ENCODE data around the gene MRI1. TPM values are rescaled to one million over a fixed set of nuclear protein-coding genes. Genes with fewer than 3 reads are reported as not detected.

Gene MRI1
- total RNA-seq, 1 donor: 27.2 TPM

- no peak overlapping the region for H3K4me3 ChIP-seq (ENCODE audit: low read depth, low read length)
- no peak for TF ChIP-seq CTCF (IDR thresholded peaks at IDR 0.05; ENCODE audit: insufficient read depth, low read depth, low read length)
- no peak for DNase-seq (ENCODE audit: low read depth)
These were observed 42.4 kb downstream of the MRI1 start for GRCh38 chr19:13806728-13807127.

- no peak overlapping the region for H3K4me3 ChIP-seq (ENCODE audit: low read depth, low read length)
- TF ChIP-seq CTCF (IDR thresholded peaks at IDR 0.05; ENCODE audit: insufficient read depth, low read depth, low read length): no peak
- DNase-seq (ENCODE audit: low read depth): no peak
These were observed 43.2 kb downstream of the MRI1 start for GRCh38 chr19:13807421-13808021.

- DNase-seq (ENCODE audit: low read depth): no peak
- H3K4me3 ChIP-seq (ENCODE audit: low read depth, low read length): no peak overlapping the region
- TF ChIP-seq CTCF (IDR thresholded peaks at IDR 0.05; ENCODE audit: insufficient read depth, low read depth, low read length): no peak
These were observed 44.5 kb downstream of the MRI1 start for GRCh38 chr19:13808856-13809255.

GRCh38 chr19:13812544-13812943 lies 48.2 kb downstream of the MRI1 start:
- no peak overlapping the region for H3K4me3 ChIP-seq (ENCODE audit: low read depth, low read length)
- no peak for DNase-seq (ENCODE audit: low read depth)
- TF ChIP-seq CTCF (IDR thresholded peaks at IDR 0.05; ENCODE audit: insufficient read depth, low read depth, low read length): no peak

GRCh38 chr19:13813147-13813546 lies 48.8 kb downstream of the MRI1 start:
- no peak for TF ChIP-seq CTCF (IDR thresholded peaks at IDR 0.05; ENCODE audit: insufficient read depth, low read depth, low read length)

GRCh38 chr19:13814550-13814949 lies 50.2 kb downstream of the MRI1 start:
- no peak for DNase-seq (ENCODE audit: low read depth)
- no peak overlapping the region for H3K4me3 ChIP-seq (ENCODE audit: low read depth, low read length)
- no peak for TF ChIP-seq CTCF (IDR thresholded peaks at IDR 0.05; ENCODE audit: insufficient read depth, low read depth, low read length)

More at GRCh38 chr19:13813147-13813546, 48.8 kb downstream of the MRI1 start:
- no peak for DNase-seq (ENCODE audit: low read depth)
- no peak overlapping the region for H3K4me3 ChIP-seq (ENCODE audit: low read depth, low read length)

- no peak for TF ChIP-seq CTCF (IDR thresholded peaks at IDR 0.05; ENCODE audit: insufficient read depth, low read depth, low read length)
- no peak for DNase-seq (ENCODE audit: low read depth)
- no peak overlapping the region for H3K4me3 ChIP-seq (ENCODE audit: low read depth, low read length)
These were observed 52.8 kb downstream of the MRI1 start for GRCh38 chr19:13817018-13817614.
